GM18511 (cell line): Measurements from ENCODE around the gene ARHGEF40.

Experiments used
- ATAC-seq: cut with Tn5 transposase; IDR thresholded peaks from one replicate; pipeline ENCODE4 v1.9.1; 2021; ENCODE audit warnings: mild to moderate bottlenecking, moderate library complexity; ENCODE audit not compliant: unreplicated experiment

Gene ARHGEF40

GRCh38 chr14:21096438-21096837 is 26.3 kb downstream of the ARHGEF40 start:
- no peak for ATAC-seq

DNA sequence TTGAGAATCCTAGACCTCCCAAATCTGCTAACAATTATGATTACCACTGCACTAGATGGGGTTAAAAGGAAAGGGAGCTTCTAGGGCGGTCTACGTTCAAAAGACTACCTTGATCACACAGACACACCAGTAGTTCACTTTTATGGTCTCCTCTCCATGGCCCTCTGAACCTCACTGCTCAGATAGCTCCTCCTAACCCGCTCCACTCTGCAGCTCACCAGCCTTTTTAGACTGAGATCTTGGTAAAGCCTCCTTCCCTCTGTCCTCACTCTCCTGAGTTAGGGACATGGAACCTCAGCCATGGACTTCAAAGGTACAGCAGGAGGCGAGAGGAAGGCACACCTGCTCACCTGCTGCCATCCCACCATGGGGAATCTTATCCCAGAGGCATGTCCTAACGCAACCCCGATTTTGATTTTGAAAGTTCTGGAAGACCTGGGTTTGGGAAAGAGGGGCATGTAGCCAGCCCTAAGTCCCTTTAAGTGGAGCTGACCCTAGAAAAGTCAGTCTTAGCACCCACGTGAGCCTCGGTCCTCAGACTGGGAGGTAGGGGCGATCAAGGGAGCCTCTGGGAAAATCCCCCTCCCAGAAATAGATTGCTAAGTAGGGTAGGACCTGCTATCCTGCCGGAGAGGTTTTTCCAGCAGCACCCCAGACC is 27.0 kb downstream of the ARHGEF40 start:
- no peak for ATAC-seq

GRCh38 chr14:21097636-21098075 is 27.6 kb downstream of the ARHGEF40 start:
- ATAC-seq, result no peak

DNA sequence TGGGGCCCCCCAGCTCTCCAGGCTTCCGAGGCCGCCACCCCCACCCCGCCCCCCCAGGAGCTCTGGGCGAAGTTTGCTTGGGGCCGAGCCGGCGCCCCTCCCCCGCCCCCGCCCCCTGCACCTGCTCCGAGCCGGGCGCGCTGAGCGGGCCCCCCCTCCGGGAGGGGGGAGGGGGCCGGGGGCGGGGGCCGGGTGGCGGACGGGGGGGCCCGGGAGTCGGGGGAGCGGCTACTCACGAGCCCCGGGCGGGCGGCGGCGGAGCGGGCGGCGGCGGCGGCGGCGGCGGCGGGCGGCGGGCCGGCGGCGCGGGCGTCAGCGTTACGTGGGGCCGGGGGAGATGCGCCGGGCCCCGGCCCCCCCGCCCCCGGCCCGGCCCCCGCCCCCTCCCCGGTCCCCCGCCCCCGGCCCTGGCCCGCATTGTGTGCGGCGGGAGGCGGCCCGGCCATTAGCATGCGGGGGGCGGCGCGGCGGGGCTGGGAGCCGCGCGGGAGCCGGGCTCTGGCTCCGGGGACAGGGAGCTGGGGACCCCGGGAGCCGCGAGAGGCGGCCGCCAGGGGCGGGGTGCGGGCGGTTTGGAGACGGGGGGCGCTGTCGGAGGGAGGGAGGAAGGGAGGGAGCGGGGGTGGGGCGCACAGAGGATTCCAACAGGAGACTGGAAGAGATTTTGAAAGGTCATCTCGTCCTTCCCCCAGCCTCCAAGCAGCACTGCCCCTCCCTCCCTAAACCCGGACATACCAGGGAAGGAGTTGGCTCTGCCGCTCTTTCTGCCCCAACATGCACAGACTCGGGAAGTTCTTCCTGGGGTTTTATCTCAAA is 28.2 kb downstream of the ARHGEF40 start, which contains the start of gene ZNF219:
Gene ZNF219, minus strand, starts transcription at position 580 of the 816 bp plus-strand sequence. CDS start 5,064 bp downstream, outside the sequence.
- ATAC-seq, result no peak

GRCh38 chr14:21098892-21099595 is 28.9 kb downstream of the ARHGEF40 start:
- no peak for ATAC-seq

GRCh38 chr14:21099596-21099985 is 29.5 kb downstream of the ARHGEF40 start:
- no peak for ATAC-seq

- ATAC-seq, result no peak
Observed at GRCh38 chr14:21100931-21101330, 30.8 kb downstream of the ARHGEF40 start, which contains the start of gene TMEM253. TSS of gene TMEM253 (plus strand) at chr14:21101066. CDS start at chr14:21101344, 278 bp downstream.

GRCh38 chr14:21101802-21102413 is 31.8 kb downstream of the ARHGEF40 start:
- ATAC-seq, result no peak

DNA sequence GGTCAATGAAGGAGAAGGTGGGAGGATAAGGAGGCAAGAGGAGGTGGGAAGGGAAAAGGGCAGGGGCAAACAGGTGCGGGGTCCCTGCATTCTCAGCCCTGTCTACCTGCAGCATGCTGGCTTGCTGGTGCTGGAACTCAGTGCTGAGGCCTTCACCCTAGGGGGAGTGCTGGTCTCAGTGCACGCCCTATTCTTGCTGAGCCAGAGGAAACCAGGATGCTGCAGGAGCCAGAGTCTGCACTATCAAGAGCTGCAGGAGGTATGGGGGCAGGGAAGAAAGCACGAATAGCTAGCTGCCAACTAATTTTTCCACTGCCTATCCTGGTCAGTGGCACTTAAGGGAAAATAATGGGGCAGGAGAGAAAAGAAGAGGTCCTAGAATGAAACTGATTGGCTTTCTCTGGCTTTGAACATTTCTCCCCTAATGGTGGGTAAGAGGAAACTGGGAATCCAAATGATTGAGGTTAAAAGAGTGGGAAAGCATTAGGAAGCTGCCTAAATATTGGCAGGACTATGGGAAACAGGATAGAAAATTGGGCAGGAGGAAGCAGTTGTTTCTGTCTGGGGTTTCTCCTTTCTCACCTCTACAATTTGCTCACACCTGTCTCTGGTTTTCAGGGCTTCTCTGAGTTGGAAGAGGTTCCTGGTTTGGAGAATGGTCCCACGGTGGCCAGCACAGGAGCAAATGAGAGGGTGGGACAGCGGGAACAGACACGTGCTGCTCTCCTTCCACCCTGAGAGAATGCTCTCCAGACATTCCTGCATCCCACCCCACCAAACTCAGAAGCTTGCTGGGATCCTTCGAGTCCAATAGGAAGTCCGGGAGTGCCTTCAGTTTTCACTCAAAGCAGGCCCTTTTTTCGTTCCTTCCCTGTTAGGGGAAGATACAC is 32.7 kb downstream of the ARHGEF40 start:
- no peak for ATAC-seq

- no peak for ATAC-seq
Observed at GRCh38 chr14:21103411-21103709, 33.3 kb downstream of the ARHGEF40 start.

DNA sequence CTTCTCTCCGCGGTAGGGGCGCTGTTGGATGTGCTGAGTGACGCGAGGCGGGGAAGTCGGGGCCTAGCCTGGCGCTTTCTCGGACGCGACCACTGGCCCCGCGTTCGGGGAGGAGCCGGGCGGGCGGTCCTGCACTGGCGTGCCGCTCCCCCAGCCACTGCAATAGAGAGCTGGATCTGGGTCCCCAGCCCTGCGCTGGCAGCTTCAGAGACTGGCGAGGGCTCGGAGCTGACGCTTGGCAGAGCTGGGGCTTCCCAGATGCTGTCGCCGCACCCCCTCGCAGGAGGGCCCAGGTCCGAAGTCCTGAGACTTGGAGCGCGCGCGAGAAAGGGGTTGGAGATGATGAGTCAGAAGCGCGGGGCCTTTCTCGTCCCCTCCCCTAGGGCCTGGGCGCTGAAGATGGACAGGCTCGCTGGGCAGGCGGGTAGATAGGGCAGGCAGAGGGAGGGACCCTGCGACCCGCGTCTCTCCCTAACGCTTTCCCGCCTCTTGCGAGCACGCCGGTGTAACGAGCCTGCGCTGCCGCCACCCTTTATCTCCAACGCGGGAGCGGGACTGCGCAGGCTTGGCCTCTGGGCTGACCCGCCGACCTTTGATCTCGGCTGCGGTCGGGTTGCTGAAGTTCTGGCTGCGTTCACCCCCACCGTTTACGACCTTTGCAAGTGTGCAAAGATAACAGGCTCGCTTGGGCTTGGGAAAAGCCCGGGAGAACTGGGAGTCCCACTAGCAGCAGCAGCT is 33.8 kb downstream of the ARHGEF40 start:
- peak; percentile 94 for ATAC-seq

DNA sequence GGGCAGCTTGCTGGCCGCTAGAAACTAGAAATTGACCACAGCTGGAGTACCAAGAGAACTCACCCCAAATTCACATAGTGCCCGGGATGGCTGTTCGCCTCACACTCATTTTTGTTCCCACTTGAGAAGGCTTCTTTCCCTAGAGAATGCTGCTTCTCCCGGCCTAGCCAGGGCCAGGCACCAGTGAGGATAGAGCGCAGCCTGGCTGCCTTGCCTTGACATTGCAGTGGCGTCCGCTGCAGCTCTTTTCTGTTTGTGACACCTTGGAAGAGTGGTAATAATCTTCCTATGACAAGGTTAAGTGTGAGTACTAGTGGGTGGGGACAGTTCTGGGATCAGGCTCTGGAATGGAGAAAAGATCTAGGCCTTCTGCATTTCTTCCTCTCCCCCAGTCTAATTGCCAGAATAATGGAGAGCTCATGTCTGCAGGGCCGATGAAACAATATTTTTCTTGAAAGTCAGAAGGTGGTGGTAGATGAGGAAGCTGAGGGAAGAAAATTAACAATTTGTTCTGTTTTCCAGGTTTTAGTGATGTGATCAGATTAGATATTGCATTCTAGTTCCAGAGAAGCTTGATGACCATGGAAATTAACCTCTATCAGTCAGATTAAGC is 34.5 kb downstream of the ARHGEF40 start:
- ATAC-seq, result peak; percentile 50

DNA sequence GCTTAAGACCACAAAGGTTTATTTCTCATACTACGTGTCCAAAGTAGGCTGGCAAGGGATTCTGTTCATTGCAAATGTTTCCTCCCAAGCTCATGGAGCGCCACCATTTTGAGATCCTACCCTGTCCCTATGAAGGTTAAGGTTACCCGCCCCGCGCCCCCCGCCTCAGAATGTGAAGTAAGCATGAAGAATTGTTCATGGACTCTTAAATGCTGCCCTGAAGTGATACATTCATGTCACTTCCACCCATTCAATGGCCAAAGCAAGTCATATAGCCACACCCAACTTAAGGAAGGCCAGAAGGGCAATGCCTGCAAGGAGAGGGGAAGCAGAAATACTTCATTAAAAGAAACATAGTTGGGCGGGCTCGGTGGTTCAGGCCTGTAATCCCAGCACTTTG is 35.0 kb downstream of the ARHGEF40 start:
- ATAC-seq, result no peak

DNA sequence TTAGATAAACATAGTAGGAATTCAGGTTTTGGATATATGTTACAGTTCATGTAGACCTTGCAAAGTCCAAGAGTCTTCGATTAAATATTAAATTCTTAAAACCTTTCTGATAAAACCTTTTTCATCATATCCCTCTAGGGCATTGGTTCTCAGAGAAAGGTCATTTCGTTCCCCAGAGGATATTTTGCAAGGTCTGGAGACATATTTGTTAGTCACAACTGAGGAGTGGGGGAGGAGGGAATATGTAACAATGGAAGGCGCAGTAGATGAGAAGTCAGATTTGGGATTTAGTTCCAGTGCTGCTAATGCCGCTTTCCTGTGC is 36.0 kb downstream of the ARHGEF40 start:
- no peak for ATAC-seq

DNA sequence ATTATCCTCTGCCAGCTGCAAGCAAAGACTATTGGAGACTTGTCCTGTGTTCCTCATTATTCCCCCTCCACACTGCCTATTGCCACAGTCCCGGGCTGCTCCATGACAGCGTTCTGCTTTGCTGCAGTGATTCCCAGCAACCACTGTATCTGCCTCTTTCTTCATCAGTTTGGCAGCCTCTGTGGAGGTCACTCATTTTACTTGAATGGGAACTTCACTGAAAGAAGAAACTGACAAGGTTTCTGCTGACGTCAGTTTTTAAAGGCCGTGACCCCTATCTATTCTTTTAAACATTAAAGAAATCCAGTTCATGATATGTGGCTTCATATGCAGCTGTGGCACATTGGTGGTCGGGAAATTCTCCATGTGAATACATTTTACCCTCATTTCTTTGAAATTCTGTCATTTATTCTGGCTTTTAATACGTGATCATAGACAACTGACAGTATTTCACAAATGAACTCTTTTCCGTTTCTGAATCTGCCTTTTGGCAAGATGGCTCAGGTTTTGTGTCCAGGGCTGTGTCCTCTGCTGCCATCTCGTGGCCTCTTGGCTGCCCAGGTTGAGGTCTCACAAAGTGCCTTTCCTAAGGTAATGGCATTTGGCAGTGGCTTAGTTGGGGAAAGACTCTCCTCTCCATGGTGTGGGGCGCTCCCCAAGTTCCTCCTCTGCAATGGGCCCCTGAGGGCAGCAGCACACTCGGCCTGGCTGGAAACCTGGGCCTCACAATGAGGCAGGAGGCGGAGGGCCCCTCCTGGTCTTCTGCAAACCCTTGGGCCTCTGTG is 36.6 kb downstream of the ARHGEF40 start:
- ATAC-seq, result no peak

DNA sequence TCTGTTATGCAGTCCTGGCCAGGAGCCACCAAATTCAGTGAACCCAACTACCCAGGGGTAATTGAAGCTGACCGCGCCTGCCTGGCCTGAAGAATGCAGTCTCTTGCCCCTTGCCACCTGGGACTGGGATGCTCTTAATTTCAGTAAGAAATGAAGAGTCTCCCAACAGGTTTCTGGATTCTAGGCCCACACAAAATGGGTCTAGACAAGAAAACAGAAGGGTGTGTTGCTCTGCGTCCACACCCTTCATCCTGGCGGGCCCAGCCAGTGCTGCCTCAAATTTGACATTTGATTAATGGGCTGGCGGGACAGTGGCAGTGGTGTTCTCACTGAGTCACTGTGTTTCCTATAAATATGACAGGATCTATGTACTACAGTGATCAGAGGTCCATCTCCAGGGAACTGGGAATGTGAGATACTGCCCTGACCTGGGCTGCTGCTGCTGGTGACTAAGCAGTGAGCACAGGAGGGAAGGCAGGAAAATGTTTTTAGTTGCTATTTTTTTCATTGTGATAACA is 37.2 kb downstream of the ARHGEF40 start:
- no peak for ATAC-seq

DNA sequence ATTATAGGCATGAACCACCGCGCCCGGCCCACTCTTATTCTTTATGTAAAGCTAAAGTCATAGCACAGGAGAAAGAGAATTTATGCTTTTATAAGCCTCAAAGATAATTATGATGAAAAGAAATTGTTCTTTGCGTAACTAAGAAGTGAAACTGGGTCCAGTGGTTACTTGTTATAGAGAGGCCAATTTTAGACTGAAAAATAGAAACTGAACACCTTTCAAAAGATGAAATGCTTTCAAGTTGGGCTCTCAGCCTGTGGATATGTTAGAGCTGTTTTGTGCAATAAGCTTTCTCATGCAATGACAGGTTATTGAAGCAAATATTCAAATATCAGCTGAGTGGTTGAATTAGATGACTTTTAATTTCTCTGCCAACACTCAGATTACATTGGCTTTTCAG is 38.7 kb downstream of the ARHGEF40 start:
- no peak for ATAC-seq
